GM20431 (cell line): ENCODE results near the gene MAPKAPK2.

Source experiments
- in situ Hi-C: fragments of 300-500 bp; cut with MseI, MboI; formaldehyde crosslinking; loops from one replicate; pipeline ENCODE4 v1.15.0; 2020; ENCODE audit warnings: low sequenced_read_pairs; ENCODE audit not compliant: unreplicated experiment

The MAPKAPK2 gene

GRCh38 chr1:206680279-206680678 lies 4.4 kb upstream of the MAPKAPK2 start:
- in situ Hi-C loops = no loop called here

GRCh38 chr1:206681359-206681758 lies 3.3 kb upstream of the MAPKAPK2 start:
- in situ Hi-C loops = no loop called here

- in situ Hi-C loops = no loop called here
Observed at GRCh38 chr1:206682111-206682510, 2.6 kb upstream of the MAPKAPK2 start.

GRCh38 chr1:206683313-206683712 lies 1.4 kb upstream of the MAPKAPK2 start:
- in situ Hi-C loops = no loop called here

GRCh38 chr1:206684003-206684402 lies 702 bp upstream of the MAPKAPK2 start:
- in situ Hi-C loops = no loop called here

GRCh38 chr1:206685334-206685768 lies 646 bp downstream of the MAPKAPK2 start:
- in situ Hi-C loops = no loop called here

GRCh38 chr1:206685769-206686477 lies 1.2 kb downstream of the MAPKAPK2 start:
- in situ Hi-C loops = no loop called here

- in situ Hi-C loops = no loop called here
Observed at GRCh38 chr1:206686478-206687249, 2.0 kb downstream of the MAPKAPK2 start.

- in situ Hi-C loops = no loop called here
Observed at GRCh38 chr1:206687251-206687914, 2.7 kb downstream of the MAPKAPK2 start.

GRCh38 chr1:206687915-206688442 lies 3.3 kb downstream of the MAPKAPK2 start:
- in situ Hi-C loops = no loop called here

- in situ Hi-C loops = no loop called here
Observed at GRCh38 chr1:206690516-206690915, 5.8 kb downstream of the MAPKAPK2 start.

GRCh38 chr1:206691604-206692003 lies 6.9 kb downstream of the MAPKAPK2 start:
- in situ Hi-C loops = no loop called here

- in situ Hi-C loops = no loop called here
Observed at GRCh38 chr1:206693029-206693428, 8.3 kb downstream of the MAPKAPK2 start.

GRCh38 chr1:206693592-206693991 lies 8.9 kb downstream of the MAPKAPK2 start:
- in situ Hi-C loops = no loop called here

GRCh38 chr1:206694171-206695124 lies 9.7 kb downstream of the MAPKAPK2 start:
- in situ Hi-C loops = no loop called here

- in situ Hi-C loops = no loop called here
Observed at GRCh38 chr1:206695733-206696132, 11.0 kb downstream of the MAPKAPK2 start.

- in situ Hi-C loops = no loop called here
Observed at GRCh38 chr1:206696812-206697585, 12.3 kb downstream of the MAPKAPK2 start.

GRCh38 chr1:206698011-206698410 lies 13.3 kb downstream of the MAPKAPK2 start:
- in situ Hi-C loops = no loop called here
